Measurements from ENCODE around the gene RHBG.

DNA sequence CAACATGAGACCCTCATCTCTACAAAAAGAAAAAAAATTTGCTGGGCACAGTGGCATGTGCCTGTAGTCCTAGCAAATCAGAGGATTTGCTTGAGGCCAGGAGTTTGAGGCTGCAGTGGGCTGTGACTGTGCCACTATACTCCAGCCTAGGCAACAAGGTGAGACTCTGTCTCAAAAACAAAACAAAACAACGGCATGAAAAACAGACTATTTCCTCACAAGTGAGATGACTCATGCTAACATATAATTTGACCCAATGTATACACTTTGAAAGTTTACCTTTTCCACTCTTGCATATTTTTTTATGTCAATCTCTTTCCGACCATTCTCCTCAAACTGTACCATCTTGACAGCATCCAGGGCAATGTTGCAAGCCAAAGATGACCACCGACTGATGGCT is 48.5 kb upstream of the RHBG start:
- TF ChIP-seq BHLHE40 (IDR thresholded peaks at IDR 0.05; ENCODE audit: low read depth, low read length) (no peak), USF2 (IDR thresholded peaks at IDR 0.05; ENCODE audit: low read depth, low read length) (no peak), POLR2A (IDR thresholded peaks at IDR 0.05; ENCODE audit: low read depth, low read length) (no peak), RFX5 (IDR thresholded peaks at IDR 0.05; ENCODE audit: low read depth, low read length) (no peak), NFE2L2 (IDR thresholded peaks at IDR 0.05; ENCODE audit: low read depth, low read length) (no peak), SMC3 (IDR thresholded peaks at IDR 0.05; ENCODE audit: low read depth, low read length) (no peak), CEBPB (IDR thresholded peaks at IDR 0.05; ENCODE audit: low read depth, low read length) (no peak)
- TF ChIP-seq, protein P1, sequence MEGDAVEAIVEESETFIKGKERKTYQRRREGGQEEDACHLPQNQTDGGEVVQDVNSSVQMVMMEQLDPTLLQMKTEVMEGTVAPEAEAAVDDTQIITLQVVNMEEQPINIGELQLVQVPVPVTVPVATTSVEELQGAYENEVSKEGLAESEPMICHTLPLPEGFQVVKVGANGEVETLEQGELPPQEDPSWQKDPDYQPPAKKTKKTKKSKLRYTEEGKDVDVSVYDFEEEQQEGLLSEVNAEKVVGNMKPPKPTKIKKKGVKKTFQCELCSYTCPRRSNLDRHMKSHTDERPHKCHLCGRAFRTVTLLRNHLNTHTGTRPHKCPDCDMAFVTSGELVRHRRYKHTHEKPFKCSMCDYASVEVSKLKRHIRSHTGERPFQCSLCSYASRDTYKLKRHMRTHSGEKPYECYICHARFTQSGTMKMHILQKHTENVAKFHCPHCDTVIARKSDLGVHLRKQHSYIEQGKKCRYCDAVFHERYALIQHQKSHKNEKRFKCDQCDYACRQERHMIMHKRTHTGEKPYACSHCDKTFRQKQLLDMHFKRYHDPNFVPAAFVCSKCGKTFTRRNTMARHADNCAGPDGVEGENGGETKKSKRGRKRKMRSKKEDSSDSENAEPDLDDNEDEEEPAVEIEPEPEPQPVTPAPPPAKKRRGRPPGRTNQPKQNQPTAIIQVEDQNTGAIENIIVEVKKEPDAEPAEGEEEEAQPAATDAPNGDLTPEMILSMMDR (conservative IDR thresholded peaks at IDR 0.05; ENCODE audit: low read depth, low read length) = no peak

Data from IMR-90 (cell line).